Bronchial epithelial cell (primary cell): ENCODE results near the gene CCDC106. TPM values are rescaled to one million over a fixed set of nuclear protein-coding genes. Genes with fewer than 3 reads are reported as not detected.

Source experiments
- DNase-seq: peaks from one replicate; pipeline ENCODE4 v3.0.0-alpha.2; 2010; ENCODE audit warnings: low read depth
- FAIRE-seq: peaks from 2 replicates; lab custom pipeline; 2011; peaks lifted over from hg19 to GRCh38; lab: Jason Lieb, UNC
- H3K27me3 ChIP-seq: 2 replicates; pipeline ENCODE4 v1.5.1; 2011; ENCODE audit warnings: low read length; ENCODE audit not compliant: control insufficient read depth, insufficient read depth
- H3K36me3 ChIP-seq: 2 replicates; pipeline ENCODE4 v1.5.1; 2011; ENCODE audit warnings: low read length; ENCODE audit not compliant: control insufficient read depth, insufficient read depth
- H3K4me3 ChIP-seq: 2 replicates; pipeline ENCODE4 v1.5.1; 2011; ENCODE audit warnings: mild to moderate bottlenecking, low read depth, low read length, control low read depth
- CTCF ChIP-seq: IDR thresholded peaks from 2 replicates; pipeline ENCODE4 v1.5.1; 2011; ENCODE audit warnings: mild to moderate bottlenecking, moderate library complexity, low read length, control low read depth, inconsistent platforms; ENCODE audit not compliant: insufficient read depth, severe bottlenecking
- total RNA-seq: library from RNA; depleted of rRNA; stranded (reverse); fragments of >200 nt; gene quantifications from 2 replicates; pipeline ENCODE4 v1.2.1, GENCODE V29; 2014

The CCDC106 gene
- total RNA-seq, 1 donor from 2014 or later: 2.9 TPM

DNA sequence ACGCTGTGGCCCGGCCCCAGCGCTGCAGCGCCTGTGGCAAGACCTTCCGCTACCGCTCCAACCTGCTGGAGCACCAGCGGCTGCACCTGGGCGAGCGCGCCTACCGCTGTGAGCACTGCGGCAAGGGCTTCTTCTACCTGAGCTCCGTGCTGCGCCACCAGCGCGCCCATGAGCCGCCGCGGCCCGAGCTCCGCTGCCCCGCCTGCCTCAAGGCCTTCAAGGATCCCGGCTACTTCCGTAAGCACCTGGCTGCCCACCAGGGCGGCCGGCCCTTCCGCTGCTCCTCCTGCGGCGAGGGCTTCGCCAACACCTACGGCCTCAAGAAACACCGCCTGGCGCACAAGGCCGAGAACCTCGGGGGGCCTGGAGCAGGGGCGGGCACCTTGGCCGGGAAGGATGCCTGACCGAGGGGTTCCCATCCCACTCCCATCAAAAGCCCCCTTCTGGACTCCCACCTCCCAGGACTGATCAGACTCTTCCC, 31.6 kb upstream of the CCDC106 start:
- H3K27me3 ChIP-seq: no peaks in the 10 kb centered on the region
- DNase-seq (no peak), FAIRE-seq (no peak)
- no peak overlapping the region for H3K4me3 ChIP-seq
- TF ChIP-seq CTCF: no peak
- H3K36me3 ChIP-seq: peaks cover 11% of the 10 kb centered on the region

GRCh38 chr19:55617426-55617825, 30.6 kb upstream of the CCDC106 start:
- Histone ChIP-seq H3K4me3 (no peak overlapping the region), H3K27me3 (no peaks in the 10 kb centered on the region), H3K36me3 (peaks cover 11% of the 10 kb centered on the region)
- DNase-seq (no peak), FAIRE-seq (no peak)
- no peak for TF ChIP-seq CTCF

- Histone ChIP-seq H3K4me3 (no peak overlapping the region), H3K27me3 (no peaks in the 10 kb centered on the region), H3K36me3 (peaks cover 11% of the 10 kb centered on the region)
- TF ChIP-seq CTCF: no peak
- DNase-seq (no peak), FAIRE-seq (no peak)
These were observed 29.6 kb upstream of the CCDC106 start for GRCh38 chr19:55618426-55618825.

DNA sequence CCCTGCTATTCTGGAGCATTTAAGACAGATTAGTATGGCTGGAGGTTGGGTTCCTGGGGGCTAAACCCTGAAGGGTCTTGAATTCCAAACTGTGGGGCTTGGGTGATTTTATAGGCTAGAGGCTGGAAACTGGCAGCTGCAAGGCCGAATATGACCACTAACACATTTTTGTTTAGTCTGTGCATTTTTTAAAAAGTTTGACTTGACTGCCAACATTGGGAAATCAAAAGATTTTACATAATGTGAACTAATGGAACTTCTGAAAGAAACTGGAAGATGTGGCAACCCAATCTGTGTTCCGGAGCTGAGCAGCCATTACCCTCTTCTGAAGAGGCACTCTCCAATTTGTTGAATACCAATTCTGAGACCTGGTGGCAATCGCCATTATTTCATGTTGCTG, 28.7 kb upstream of the CCDC106 start:
- DNase-seq: no peak
- FAIRE-seq: no peak
- Histone ChIP-seq H3K4me3 (no peak overlapping the region), H3K36me3 (peaks cover 11% of the 10 kb centered on the region), H3K27me3 (no peaks in the 10 kb centered on the region)
- TF ChIP-seq CTCF: no peak

DNA sequence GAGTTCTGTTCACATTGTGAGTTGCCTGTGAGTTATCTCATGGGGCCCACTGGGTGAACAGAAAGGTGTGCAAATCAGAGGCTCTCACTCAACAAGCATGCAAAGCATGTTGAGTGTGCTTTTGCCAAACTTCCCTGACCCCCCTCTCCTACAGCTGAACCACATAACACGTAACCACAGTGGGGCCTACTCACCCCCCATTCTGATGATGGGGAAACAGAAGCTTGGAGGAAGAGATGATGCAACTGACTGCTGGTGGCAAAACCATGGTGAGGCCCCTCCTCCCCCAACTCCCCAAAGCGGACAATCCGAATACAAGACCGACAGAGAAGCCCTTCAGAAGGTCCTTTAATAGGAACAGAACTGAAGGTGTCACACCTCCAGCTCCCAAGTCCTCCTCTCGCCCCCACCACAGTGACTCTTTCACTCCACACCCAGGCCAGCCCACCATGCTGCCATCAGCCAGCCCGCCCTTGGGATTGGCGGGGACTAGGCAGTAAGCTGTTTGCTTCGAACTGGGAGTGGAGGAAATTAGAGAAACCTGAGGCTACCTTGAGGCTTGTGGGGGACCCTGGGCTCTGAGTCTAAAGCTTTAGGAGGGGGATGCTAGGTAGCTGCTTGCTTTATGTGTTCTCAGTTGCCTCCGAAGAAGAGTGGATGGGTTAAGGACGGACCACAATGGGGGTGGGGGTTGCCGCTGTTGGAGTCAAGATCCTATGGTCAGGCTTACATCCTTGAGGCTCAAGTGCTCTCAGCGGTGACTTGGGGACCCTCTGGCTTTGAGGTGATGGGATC, 27.4 kb upstream of the CCDC106 start:
- FAIRE-seq (no peak), DNase-seq (no peak)
- Histone ChIP-seq H3K27me3 (no peaks in the 10 kb centered on the region), H3K36me3 (peaks cover 10% of the 10 kb centered on the region), H3K4me3 (no peak overlapping the region)
- no peak for TF ChIP-seq CTCF
